GM12874 (cell line): ENCODE data around the gene KIF26B.

Experiments used
- CTCF ChIP-seq: IDR thresholded peaks from 2 replicates; pipeline ENCODE4 v1.5.1; 2011; ENCODE audit warnings: low read depth, mild to moderate bottlenecking, control low read depth, low read length, moderate library complexity; ENCODE audit not compliant: insufficient read depth

KIF26B gene

GRCh38 chr1:245345191-245345884 is 190.6 kb downstream of the KIF26B start:
- TF ChIP-seq CTCF = no peak

- TF ChIP-seq CTCF = no peak
Measured at GRCh38 chr1:245348626-245349025, 193.8 kb downstream of the KIF26B start.

- no peak for TF ChIP-seq CTCF
Measured at GRCh38 chr1:245353411-245353810, 198.6 kb downstream of the KIF26B start.

GRCh38 chr1:245353915-245354775 is 199.4 kb downstream of the KIF26B start:
- no peak for TF ChIP-seq CTCF

- TF ChIP-seq CTCF = no peak
Measured at GRCh38 chr1:245356891-245357585, 202.3 kb downstream of the KIF26B start.

GRCh38 chr1:245361065-245361464 is 206.3 kb downstream of the KIF26B start:
- TF ChIP-seq CTCF = no peak

GRCh38 chr1:245361951-245362350 is 207.2 kb downstream of the KIF26B start:
- TF ChIP-seq CTCF = no peak
